Endothelial cell of umbilical vein (primary cell): ENCODE data around the gene NFATC2. TPM values are rescaled to one million over a fixed set of nuclear protein-coding genes. Genes with fewer than 3 reads are reported as not detected.

Experiments
- BruUV-seq: library from RNA; stranded (reverse); fragments of 400-500 nt; replicated peaks from 2 replicates; lab custom pipeline; 2021; lab: Mats Ljungman, UMichigan
- CTCF ChIA-PET: fragments of 300-600, 350-600 bp; sonication (Branson Sonifier 250); formaldehyde crosslinking; loops from one replicate; lab custom pipeline; 2021; ENCODE audit warnings: antibody characterized with exemption, inconsistent platforms; lab: Charles Lee
- POLR2A ChIA-PET: fragments of 300-600, 350-600 bp; sonication (Branson Sonifier 250); formaldehyde crosslinking; loops from one replicate; lab custom pipeline; 2021; ENCODE audit warnings: antibody characterized with exemption, inconsistent platforms; lab: Charles Lee
- DNase-seq: peaks from one replicate; pipeline ENCODE4 v3.0.0-alpha.2; 2011; ENCODE audit warnings: low read depth, low spot score
- FAIRE-seq: peaks from 2 replicates; lab custom pipeline; 2011; peaks lifted over from hg19 to GRCh38; lab: Jason Lieb, UNC
- H2AFZ ChIP-seq: 2 replicates; pipeline ENCODE4 v1.6.0; 2012; ENCODE audit warnings: low read depth, low read length, control low read depth, inconsistent platforms
- H3K27ac ChIP-seq: 2 replicates; pipeline ENCODE4 v1.5.1; 2011; ENCODE audit warnings: low read depth, mild to moderate bottlenecking, control low read depth, low read length, moderate library complexity; ENCODE audit not compliant: insufficient read depth
- H3K27me3 ChIP-seq, 2 experiments: 2 replicates each; pipeline versions ENCODE4 v1.6.0 to v1.6.1; 2011; ENCODE audit warnings: low read length in 2 of 2, mixed read lengths in 1 of 2; ENCODE audit not compliant: control insufficient read depth in 2 of 2, insufficient read depth in 2 of 2
- H3K36me3 ChIP-seq, 2 experiments: 2 replicates in 1 of 2; 3 replicates in 1 of 2; pipeline ENCODE4 v1.5.1; 2011; ENCODE audit warnings: low read length in 2 of 2, mild to moderate bottlenecking in 1 of 2, moderate library complexity in 1 of 2; ENCODE audit not compliant: control insufficient read depth in 2 of 2, insufficient read depth in 2 of 2; ENCODE audit errors: extremely low read depth in 1 of 2
- H3K4me1 ChIP-seq: 3 replicates; pipeline ENCODE4 v1.5.1; 2011; ENCODE audit warnings: mild to moderate bottlenecking, low read length; ENCODE audit not compliant: control insufficient read depth, insufficient read depth; ENCODE audit errors: extremely low read depth
- H3K4me2 ChIP-seq: 2 replicates; pipeline ENCODE4 v1.6.1; 2011; ENCODE audit warnings: low read length, control low read depth, mixed read lengths; ENCODE audit not compliant: insufficient read depth
- H3K4me3 ChIP-seq, 3 experiments: fragments of 200-600 bp in 1 of 3; sonication (generic), shearing (Covaris generic) in 1 of 3; replicated peaks in 1 of 3; 2 replicates each; pipeline ENCODE4 v1.5.1; 2011 to 2016; ENCODE audit warnings: control low read depth in 3 of 3, low read length in 3 of 3, mild to moderate bottlenecking in 2 of 3, inconsistent platforms in 1 of 3, low read depth in 1 of 3, moderate library complexity in 1 of 3; ENCODE audit not compliant: insufficient read depth in 1 of 3
- H3K79me2 ChIP-seq: 2 replicates; pipeline ENCODE4 v1.6.0; 2012; ENCODE audit warnings: low read length, inconsistent platforms; ENCODE audit not compliant: control insufficient read depth, insufficient read depth
- H3K9ac ChIP-seq: replicated peaks from 2 replicates; pipeline ENCODE3; 2011; ENCODE audit warnings: low read length, control low read depth; ENCODE audit not compliant: insufficient read depth; ENCODE audit errors: extremely low read depth
- H3K9me1 ChIP-seq: replicated peaks from 3 replicates; pipeline ENCODE4 v1.6.0; 2011; ENCODE audit warnings: mild to moderate bottlenecking, low read length; ENCODE audit not compliant: control insufficient read depth, insufficient read depth; ENCODE audit errors: extremely low read depth
- H3K9me3 ChIP-seq: replicated peaks from 2 replicates; pipeline ENCODE4 v1.5.1; 2012; ENCODE audit warnings: low read length, inconsistent platforms; ENCODE audit not compliant: control insufficient read depth, insufficient read depth
- H4K20me1 ChIP-seq: replicated peaks from 2 replicates; pipeline ENCODE3; 2011; ENCODE audit warnings: mild to moderate bottlenecking, low read length; ENCODE audit not compliant: control insufficient read depth, insufficient read depth; ENCODE audit errors: extremely low read depth
- FOS ChIP-seq: IDR thresholded peaks from 2 replicates; pipeline ENCODE4 v1.6.1; 2011; ENCODE audit warnings: mild to moderate bottlenecking, low read length, moderate library complexity, borderline replicate concordance; ENCODE audit not compliant: insufficient read depth
- GATA2 ChIP-seq: IDR thresholded peaks from 2 replicates; pipeline ENCODE4 v1.7.0; 2011; ENCODE audit warnings: low read depth, mild to moderate bottlenecking, moderate library complexity, mixed read lengths, low read length; ENCODE audit not compliant: insufficient read length, insufficient read depth
- MYC ChIP-seq: IDR thresholded peaks from one replicate; pipeline ENCODE4 v1.6.1; 2011; ENCODE audit warnings: mild to moderate bottlenecking, low read depth, low read length
- POLR2A ChIP-seq: IDR thresholded peaks from 2 replicates; pipeline ENCODE4 v1.6.1; 2012; ENCODE audit warnings: low read depth, mild to moderate bottlenecking, control low read depth, low read length
- POLR2AphosphoS5 ChIP-seq: IDR thresholded peaks from 2 replicates; pipeline ENCODE4 v1.6.1; 2012; ENCODE audit warnings: low read depth, mild to moderate bottlenecking, control low read depth, low read length, moderate library complexity; ENCODE audit not compliant: insufficient read depth
- dilution Hi-C: fragments of 300-500 bp; cut with MboI; formaldehyde crosslinking; loops from one replicate; pipeline ENCODE4 v1.15.0; 2019; ENCODE audit warnings: low sequenced_read_pairs; ENCODE audit not compliant: extremely low pct_ligation_motif_present
- intact Hi-C: fragments of 100-400 bp; cut with micrococcal nuclease; formaldehyde crosslinking; loops from one replicate; pipeline ENCODE4 v1.10.0; 2022
- polyA plus RNA-seq, 4 experiments: library from polyadenylated mRNA; depleted of rRNA in 3 of 4; stranded (reverse) in 3 of 4; unstranded in 1 of 4; fragments of >200 nt; gene quantifications; 2 replicates each; pipeline versions ENCODE4 v1.2.1 to v1.2.3, GENCODE V29; 2011 to 2012; ENCODE audit warnings: missing spikeins in 1 of 4
- total RNA-seq: library from RNA; stranded (reverse); gene quantifications from 2 replicates; pipeline ENCODE4 v1.2.3, GENCODE V29; 2021
- TF ChIP-seq, protein P1 (sequence below), 2 donors: IDR thresholded peaks; 1 replicate in 1 of 2; 2 replicates in 1 of 2; pipeline ENCODE4 v1.5.1; 2011; ENCODE audit warnings: low read length in 2 of 2, mild to moderate bottlenecking in 2 of 2, moderate library complexity in 2 of 2, control low read depth in 1 of 2, inconsistent platforms in 1 of 2, low read depth in 1 of 2; ENCODE audit not compliant: insufficient read depth in 1 of 2; ENCODE audit errors: extremely low read depth in 1 of 2
- TF ChIP-seq, protein P2 (sequence below): IDR thresholded peaks from 2 replicates; pipeline ENCODE4 v1.6.1; 2011; ENCODE audit not compliant: insufficient read depth, insufficient read length

NFATC2 gene
- total and polyA plus RNA-seq, 2 donors (not counting 3 experiments of a cell fraction or from before 2014, with no cell fraction given) = 3.1 to 13.0 TPM

GRCh38 chr20:51359947-51360346, 182.6 kb downstream of the NFATC2 start:
- Histone ChIP-seq H3K79me2 (no peaks in the 10 kb centered on the region), H3K4me3 (no peak overlapping the region), H3K9me1 (no peaks in the 10 kb centered on the region), H3K4me2 (peak overlapping the region; percentile 41), H3K27ac (peak overlapping the region; percentile 85), H3K9ac (peak overlapping the region; percentile 79), H3K36me3 (no peaks in the 10 kb centered on the region), H3K9me3 (no peaks in the 10 kb centered on the region), H3K4me1 (peaks cover 34% of the 10 kb centered on the region), H4K20me1 (no peaks in the 10 kb centered on the region), H3K27me3 (no peaks in the 10 kb centered on the region), H2AFZ (no peak overlapping the region)
- TF ChIP-seq MYC (no peak), GATA2 (no peak), FOS (no peak), POLR2AphosphoS5 (no peak), POLR2A (no peak)
- TF ChIP-seq, protein P1, sequence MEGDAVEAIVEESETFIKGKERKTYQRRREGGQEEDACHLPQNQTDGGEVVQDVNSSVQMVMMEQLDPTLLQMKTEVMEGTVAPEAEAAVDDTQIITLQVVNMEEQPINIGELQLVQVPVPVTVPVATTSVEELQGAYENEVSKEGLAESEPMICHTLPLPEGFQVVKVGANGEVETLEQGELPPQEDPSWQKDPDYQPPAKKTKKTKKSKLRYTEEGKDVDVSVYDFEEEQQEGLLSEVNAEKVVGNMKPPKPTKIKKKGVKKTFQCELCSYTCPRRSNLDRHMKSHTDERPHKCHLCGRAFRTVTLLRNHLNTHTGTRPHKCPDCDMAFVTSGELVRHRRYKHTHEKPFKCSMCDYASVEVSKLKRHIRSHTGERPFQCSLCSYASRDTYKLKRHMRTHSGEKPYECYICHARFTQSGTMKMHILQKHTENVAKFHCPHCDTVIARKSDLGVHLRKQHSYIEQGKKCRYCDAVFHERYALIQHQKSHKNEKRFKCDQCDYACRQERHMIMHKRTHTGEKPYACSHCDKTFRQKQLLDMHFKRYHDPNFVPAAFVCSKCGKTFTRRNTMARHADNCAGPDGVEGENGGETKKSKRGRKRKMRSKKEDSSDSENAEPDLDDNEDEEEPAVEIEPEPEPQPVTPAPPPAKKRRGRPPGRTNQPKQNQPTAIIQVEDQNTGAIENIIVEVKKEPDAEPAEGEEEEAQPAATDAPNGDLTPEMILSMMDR (IDR thresholded peaks at IDR 0.05; ENCODE audit: extremely low read depth in 1 of 2, insufficient read depth in 1 of 2, low read depth in 1 of 2, low read length in 2 of 2) = no peak
- TF ChIP-seq, protein P2, sequence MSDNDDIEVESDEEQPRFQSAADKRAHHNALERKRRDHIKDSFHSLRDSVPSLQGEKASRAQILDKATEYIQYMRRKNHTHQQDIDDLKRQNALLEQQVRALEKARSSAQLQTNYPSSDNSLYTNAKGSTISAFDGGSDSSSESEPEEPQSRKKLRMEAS = no peak
- TSS peak; percentile 56 for BruUV-seq
- intact Hi-C loops = loop anchor here (1.0 to 10.0 kb wide), 5 partner anchors 14 to 1133 kb away; partner anchors contain the start of gene ATP9A
- DNase-seq = no peak
- dilution Hi-C loops = no loop called here
- ChIA-PET POLR2A (no interaction called here), CTCF (interaction anchor here (0.6 to 3.8 kb wide), 12 partner anchors 9 to 567 kb away, joined by 3 to 18 read pairs (median 4); no protein-coding TSS in a partner anchor)
- no peak for FAIRE-seq
